Measurements from ENCODE around the gene FER1L5. TPM values are rescaled to one million over a fixed set of nuclear protein-coding genes. Genes with fewer than 3 reads are reported as not detected.
A peak's percentile ranks its signal among the peaks of the same experiment; 100 is the strongest.
"Not testable (repeated sequence)": the region's sequence is repeated elsewhere in the genome, so short reads cannot be mapped to it uniquely, and the experiment has no call there.

FER1L5 gene
- total RNA-seq, 1 donor from 2014 or later, result 1.0 TPM

DNA sequence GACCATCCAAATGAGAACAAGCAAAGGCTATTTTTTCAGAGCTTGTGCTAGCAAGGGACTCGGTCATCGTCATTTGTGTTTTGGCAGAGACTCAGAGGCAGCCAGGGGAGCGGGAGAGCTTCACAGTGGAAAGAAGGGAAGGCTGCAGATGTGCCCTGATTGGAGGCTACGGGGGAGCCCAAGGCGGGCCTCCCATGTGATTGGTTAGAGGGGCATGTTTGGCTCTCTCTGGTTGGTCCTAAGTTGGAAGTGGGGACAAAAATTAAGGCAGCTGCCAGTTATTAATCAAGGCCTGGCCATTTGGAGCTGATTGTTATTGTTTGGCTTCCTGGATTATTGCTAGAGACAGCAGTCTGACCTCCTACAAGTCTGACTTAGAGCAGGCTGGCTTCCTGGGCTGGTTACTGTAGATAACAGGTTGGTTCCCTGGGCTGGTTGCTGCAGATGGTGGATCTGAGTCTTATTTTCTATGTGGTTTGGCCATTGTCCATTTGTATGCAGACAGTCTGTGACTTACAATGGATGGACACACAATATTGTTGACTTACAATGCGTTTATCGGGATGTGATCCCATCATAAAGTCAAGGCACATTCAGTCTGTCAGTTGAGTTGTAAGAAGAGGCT, 5.9 kb downstream of the FER1L5 start:
- H3K27ac Mint-ChIP-seq (ENCODE audit: unreplicated experiment), result no peak overlapping the region
- no peak for TF ChIP-seq CTCF (IDR thresholded peaks at IDR 0.05; ENCODE audit: unreplicated experiment)
- peaks cover 9% of the 10 kb centered on the region for H3K36me3 Mint-ChIP-seq (ENCODE audit: low read depth, unreplicated experiment)

GRCh38 chr2:96649342-96649741, 6.8 kb downstream of the FER1L5 start:
- peaks cover 3% of the 10 kb centered on the region for H3K4me1 Mint-ChIP-seq (ENCODE audit: unreplicated experiment)
- H3K36me3 Mint-ChIP-seq (ENCODE audit: low read depth, unreplicated experiment), result peaks cover 9% of the 10 kb centered on the region
- no peak overlapping the region for H3K4me3 Mint-ChIP-seq (ENCODE audit: unreplicated experiment)
- H3K27me3 Mint-ChIP-seq (ENCODE audit: unreplicated experiment), result peaks cover 2% of the 10 kb centered on the region
- no peak for DNase-seq (ENCODE audit: low spot score)
- TF ChIP-seq CTCF (IDR thresholded peaks at IDR 0.05; ENCODE audit: unreplicated experiment), result no peak
- H3K27ac Mint-ChIP-seq (ENCODE audit: unreplicated experiment), result no peak overlapping the region
- H3K9me3 Mint-ChIP-seq (ENCODE audit: unreplicated experiment), result no peaks in the 10 kb centered on the region

More for the DNA sequence above, 5.9 kb downstream of the FER1L5 start:
- peak overlapping the region; percentile 65 for H3K4me3 Mint-ChIP-seq (ENCODE audit: unreplicated experiment)
- no peak for DNase-seq (ENCODE audit: low spot score)
- no peaks in the 10 kb centered on the region for H3K9me3 Mint-ChIP-seq (ENCODE audit: unreplicated experiment)
- H3K27me3 Mint-ChIP-seq (ENCODE audit: unreplicated experiment), result peaks cover 2% of the 10 kb centered on the region
- H3K4me1 Mint-ChIP-seq (ENCODE audit: unreplicated experiment), result no peaks in the 10 kb centered on the region

DNA sequence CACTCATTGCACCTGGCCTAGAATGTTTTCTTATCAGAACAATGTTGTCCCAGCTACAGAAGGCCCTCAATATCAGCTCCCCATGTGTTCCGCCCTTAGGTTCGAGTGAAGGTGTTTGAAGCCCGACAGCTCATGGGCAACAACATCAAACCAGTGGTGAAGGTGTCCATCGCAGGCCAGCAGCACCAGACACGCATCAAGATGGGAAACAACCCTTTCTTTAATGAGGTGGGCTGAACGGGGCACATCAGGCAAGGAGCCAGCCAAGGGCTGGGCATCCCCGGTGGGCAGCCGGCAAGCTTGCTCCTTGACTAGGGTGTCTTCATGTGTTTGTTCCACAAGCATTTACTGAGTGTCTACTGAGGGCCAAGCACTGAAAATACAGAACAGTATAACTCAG, 9.2 kb downstream of the FER1L5 start:
- Mint-ChIP-seq H3K9me3 (ENCODE audit: unreplicated experiment) (no peaks in the 10 kb centered on the region), H3K36me3 (ENCODE audit: low read depth, unreplicated experiment) (peaks cover 9% of the 10 kb centered on the region), H3K4me3 (ENCODE audit: unreplicated experiment) (no peak overlapping the region), H3K27ac (ENCODE audit: unreplicated experiment) (no peak overlapping the region), H3K27me3 (ENCODE audit: unreplicated experiment) (peaks cover 2% of the 10 kb centered on the region), H3K4me1 (ENCODE audit: unreplicated experiment) (peaks cover 3% of the 10 kb centered on the region)
- TF ChIP-seq CTCF (IDR thresholded peaks at IDR 0.05; ENCODE audit: unreplicated experiment), result no peak
- no peak for DNase-seq (ENCODE audit: low spot score)

GRCh38 chr2:96654791-96655190, 12.2 kb downstream of the FER1L5 start:
- not testable (repeated sequence) for H3K9me3 Mint-ChIP-seq (ENCODE audit: unreplicated experiment); H3K27ac Mint-ChIP-seq (ENCODE audit: unreplicated experiment); DNase-seq (ENCODE audit: low spot score); H3K36me3 Mint-ChIP-seq (ENCODE audit: low read depth, unreplicated experiment); H3K4me1 Mint-ChIP-seq (ENCODE audit: unreplicated experiment); H3K27me3 Mint-ChIP-seq (ENCODE audit: unreplicated experiment); H3K4me3 Mint-ChIP-seq (ENCODE audit: unreplicated experiment)

GRCh38 chr2:96655526-96655925, 13.0 kb downstream of the FER1L5 start:
- H3K27me3 Mint-ChIP-seq (ENCODE audit: unreplicated experiment), result peaks cover 2% of the 10 kb centered on the region
- peaks cover 3% of the 10 kb centered on the region for H3K4me1 Mint-ChIP-seq (ENCODE audit: unreplicated experiment)
- H3K27ac Mint-ChIP-seq (ENCODE audit: unreplicated experiment), result no peak overlapping the region
- peaks cover 4% of the 10 kb centered on the region for H3K36me3 Mint-ChIP-seq (ENCODE audit: low read depth, unreplicated experiment)
- TF ChIP-seq CTCF (IDR thresholded peaks at IDR 0.05; ENCODE audit: unreplicated experiment), result no peak
- DNase-seq (ENCODE audit: low spot score), result no peak
- H3K9me3 Mint-ChIP-seq (ENCODE audit: unreplicated experiment), result no peaks in the 10 kb centered on the region
- H3K4me3 Mint-ChIP-seq (ENCODE audit: unreplicated experiment), result no peak overlapping the region
